IPS DF 6.9 (cell line): ENCODE data around the gene KRTAP4-1.
"Not testable (repeated sequence)": the region's sequence is repeated elsewhere in the genome, so short reads cannot be mapped to it uniquely, and the experiment has no call there.

Experiments used
- DNase-seq: peaks from one replicate; pipeline ENCODE4 v3.0.0-alpha.2; 2013; ENCODE audit warnings: low read depth, low spot score
- H3K27ac ChIP-seq: one replicate; pipeline ENCODE4 v1.5.1; 2013; ENCODE audit warnings: low read length, control low read depth
- H3K27me3 ChIP-seq: 2 replicates; pipeline ENCODE4 v1.6.1; 2013; ENCODE audit warnings: mild to moderate bottlenecking, low read length; ENCODE audit not compliant: control insufficient read depth, insufficient read depth
- H3K36me3 ChIP-seq: 2 replicates; pipeline ENCODE4 v1.6.1; 2013; ENCODE audit warnings: low read length; ENCODE audit not compliant: control insufficient read depth, insufficient read depth
- H3K4me1 ChIP-seq: 2 replicates; pipeline ENCODE4 v1.6.1; 2013; ENCODE audit warnings: low read length; ENCODE audit not compliant: control insufficient read depth, insufficient read depth
- H3K4me3 ChIP-seq: 2 replicates; pipeline ENCODE4 v1.5.1; 2013; ENCODE audit warnings: mild to moderate bottlenecking, low read length
- H3K9me3 ChIP-seq: 2 replicates; pipeline ENCODE4 v1.6.1; 2013; ENCODE audit warnings: low read length, inconsistent platforms; ENCODE audit not compliant: control insufficient read depth, insufficient read depth
- WGBS: extraction: QIAGEN DNeasy Blood & Tissue Kit; methylation state at CpG from one replicate; pipeline ENCODE4 v1.1.7; 2013; ENCODE audit warnings: mixed read lengths, missing lambda C conversion rate; ENCODE audit not compliant: insufficient read length, insufficient coverage; 5-methylcytosine and 5-hydroxymethylcytosine counted together

The KRTAP4-1 gene

DNA sequence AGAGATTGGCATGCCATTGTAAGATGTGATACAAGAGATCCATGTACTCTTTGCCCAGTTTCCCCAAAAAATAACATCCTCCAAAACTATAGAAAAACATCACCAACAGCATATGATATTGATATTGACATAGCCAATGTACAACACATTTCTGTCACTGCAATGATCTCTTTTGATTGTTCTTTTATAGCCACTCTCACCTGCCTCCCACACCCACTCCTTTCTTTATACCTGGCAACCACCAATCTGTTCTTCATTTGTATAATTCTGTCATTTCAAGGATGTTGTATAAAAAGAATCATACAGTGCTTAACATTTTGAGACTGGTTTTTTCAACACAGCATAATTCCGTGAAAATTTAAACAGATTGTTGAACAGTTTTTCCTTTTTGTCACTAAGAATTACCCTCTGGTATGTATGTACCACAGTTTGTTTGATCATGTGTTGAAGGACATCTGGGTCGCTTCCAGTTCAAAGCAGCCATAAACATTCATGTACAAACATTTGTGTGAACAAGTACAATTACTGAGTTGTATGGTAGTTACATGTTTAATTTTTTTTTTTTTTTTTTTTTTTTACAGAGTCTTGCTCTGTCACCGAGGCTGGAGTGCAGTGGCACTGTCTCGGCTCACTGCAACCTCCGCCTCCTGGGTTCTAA is 14.8 kb upstream of the KRTAP4-1 start:
- Histone ChIP-seq H3K9me3 (no peaks in the 10 kb centered on the region), H3K36me3 (no peaks in the 10 kb centered on the region), H3K4me1 (no peaks in the 10 kb centered on the region), H3K27me3 (no peaks in the 10 kb centered on the region), H3K4me3 (no peak overlapping the region), H3K27ac (no peak overlapping the region)
- no CpG with 5 or more reads among the region's 5 CpGs for WGBS
- DNase-seq: no peak

- Histone ChIP-seq H3K27ac (no peak overlapping the region), H3K36me3 (no peaks in the 10 kb centered on the region), H3K4me1 (no peaks in the 10 kb centered on the region), H3K4me3 (no peak overlapping the region), H3K9me3 (no peaks in the 10 kb centered on the region), H3K27me3 (no peaks in the 10 kb centered on the region)
- DNase-seq: no peak
- WGBS: no CpG with 5 or more reads among the region's 1 CpG
These were observed 11.4 kb upstream of the KRTAP4-1 start for GRCh38 chr17:41196068-41196467.

DNA sequence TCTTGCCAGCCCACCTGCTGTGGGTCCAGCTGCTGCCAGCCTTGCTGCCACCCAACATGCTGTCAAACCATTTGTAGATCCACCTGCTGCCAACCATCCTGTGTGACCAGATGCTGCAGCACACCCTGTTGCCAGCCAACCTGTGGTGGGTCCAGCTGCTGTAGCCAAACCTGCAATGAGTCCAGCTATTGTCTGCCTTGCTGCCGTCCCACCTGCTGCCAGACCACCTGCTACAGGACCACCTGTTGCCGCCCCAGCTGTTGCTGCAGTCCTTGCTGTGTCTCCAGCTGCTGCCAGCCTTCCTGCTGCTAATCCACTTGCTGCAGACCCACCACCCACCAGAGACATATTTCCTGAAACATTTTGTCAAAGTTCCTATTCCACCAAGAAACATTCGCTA is 5.6 kb upstream of the KRTAP4-1 start:
- Histone ChIP-seq H3K36me3 (no peaks in the 10 kb centered on the region), H3K9me3 (no peaks in the 10 kb centered on the region), H3K27ac (no peak overlapping the region), H3K4me3 (no peak overlapping the region), H3K4me1 (peaks cover 2% of the 10 kb centered on the region; the same call in 1 of the 2 replicates), H3K27me3 (no peaks in the 10 kb centered on the region)
- DNase-seq: no peak
- no CpG with 5 or more reads among the region's 3 CpGs for WGBS

- not testable (repeated sequence) for H3K4me1 ChIP-seq, DNase-seq, H3K9me3 ChIP-seq, H3K27ac ChIP-seq, H3K4me3 ChIP-seq, H3K36me3 ChIP-seq, H3K27me3 ChIP-seq
- no CpG with 5 or more reads among the region's 1 CpG for WGBS
These were observed 5.2 kb upstream of the KRTAP4-1 start, which contains the start of gene KRTAP9-1 for GRCh38 chr17:41189837-41190318. KRTAP9-1 (plus strand) TSS chr17:41189887; CDS start chr17:41189887, 0 bp downstream.

GRCh38 chr17:41186872-41187271 is 2.2 kb upstream of the KRTAP4-1 start:
- no peaks in the 10 kb centered on the region for H3K27me3 ChIP-seq
- no peak for DNase-seq
- no CpG with 5 or more reads among the region's 2 CpGs for WGBS
- no peaks in the 10 kb centered on the region for H3K9me3 ChIP-seq
- H3K4me3 ChIP-seq: no peak overlapping the region
- no peak overlapping the region for H3K27ac ChIP-seq
- H3K36me3 ChIP-seq: no peaks in the 10 kb centered on the region
- peaks cover 2% of the 10 kb centered on the region; the same call in 1 of the 2 replicates for H3K4me1 ChIP-seq

DNA sequence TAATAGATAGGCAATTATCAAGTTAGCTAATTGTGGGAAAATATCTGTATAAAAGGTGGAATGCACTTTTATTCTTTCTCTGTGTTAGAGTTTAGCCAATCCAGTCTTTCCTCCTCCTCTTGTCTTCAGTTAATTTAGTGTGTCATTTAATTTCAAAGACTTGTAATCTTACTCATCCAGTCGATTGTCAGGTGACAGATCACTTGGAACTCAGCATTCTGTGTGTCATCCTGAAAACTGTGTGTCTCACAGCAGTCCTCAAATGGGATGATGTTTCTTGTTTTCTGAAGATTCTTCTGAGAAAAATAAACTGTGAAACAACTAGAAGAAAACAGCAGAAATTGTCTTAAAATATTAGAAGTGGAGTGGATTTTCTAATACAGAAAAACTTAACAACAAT is 290 bp upstream of the KRTAP4-1 start:
- H3K36me3 ChIP-seq: no peaks in the 10 kb centered on the region
- no peak for DNase-seq
- H3K9me3 ChIP-seq: no peaks in the 10 kb centered on the region
- H3K27me3 ChIP-seq: no peaks in the 10 kb centered on the region
- H3K27ac ChIP-seq: no peak overlapping the region
- H3K4me3 ChIP-seq: no peak overlapping the region
- no peaks in the 10 kb centered on the region for H3K4me1 ChIP-seq
- WGBS: no CpG with 5 or more reads among the region's 1 CpG

- H3K27me3 ChIP-seq: no peaks in the 10 kb centered on the region
- no peaks in the 10 kb centered on the region for H3K9me3 ChIP-seq
- no peak for DNase-seq
- no peaks in the 10 kb centered on the region for H3K36me3 ChIP-seq
- no peak overlapping the region for H3K4me3 ChIP-seq
- H3K4me1 ChIP-seq: no peaks in the 10 kb centered on the region; the same call in 1 of the 2 replicates
- WGBS: no CpG with 5 or more reads among the region's 1 CpG
- no peak overlapping the region for H3K27ac ChIP-seq
These were observed 5.7 kb downstream of the KRTAP4-1 start for GRCh38 chr17:41178843-41179616.

DNA sequence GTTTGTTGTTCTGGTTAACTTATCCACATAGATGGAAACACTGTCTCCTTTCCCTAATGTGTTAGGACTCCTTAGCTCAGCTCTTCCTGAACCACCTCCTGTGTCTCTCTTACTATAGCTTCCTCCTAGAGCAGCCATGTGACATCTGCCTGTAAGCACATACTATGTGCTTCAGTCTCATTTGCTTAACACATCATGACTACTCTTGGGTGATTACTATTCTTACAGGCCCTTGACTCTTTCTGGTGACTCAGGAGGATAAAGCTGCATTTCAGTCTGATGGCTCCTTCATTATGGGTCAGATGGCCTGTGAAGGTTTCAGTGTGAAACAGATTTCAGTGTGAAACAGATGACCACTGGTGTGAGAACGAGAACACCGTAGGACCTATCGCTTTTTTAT is 6.4 kb downstream of the KRTAP4-1 start:
- no peak for DNase-seq
- H3K4me3 ChIP-seq: no peak overlapping the region
- H3K27me3 ChIP-seq: no peaks in the 10 kb centered on the region
- H3K4me1 ChIP-seq: no peaks in the 10 kb centered on the region; the same call in 1 of the 2 replicates
- no peak overlapping the region for H3K27ac ChIP-seq
- no peaks in the 10 kb centered on the region for H3K36me3 ChIP-seq
- no peaks in the 10 kb centered on the region for H3K9me3 ChIP-seq
- no CpG with 5 or more reads among the region's 3 CpGs for WGBS

DNA sequence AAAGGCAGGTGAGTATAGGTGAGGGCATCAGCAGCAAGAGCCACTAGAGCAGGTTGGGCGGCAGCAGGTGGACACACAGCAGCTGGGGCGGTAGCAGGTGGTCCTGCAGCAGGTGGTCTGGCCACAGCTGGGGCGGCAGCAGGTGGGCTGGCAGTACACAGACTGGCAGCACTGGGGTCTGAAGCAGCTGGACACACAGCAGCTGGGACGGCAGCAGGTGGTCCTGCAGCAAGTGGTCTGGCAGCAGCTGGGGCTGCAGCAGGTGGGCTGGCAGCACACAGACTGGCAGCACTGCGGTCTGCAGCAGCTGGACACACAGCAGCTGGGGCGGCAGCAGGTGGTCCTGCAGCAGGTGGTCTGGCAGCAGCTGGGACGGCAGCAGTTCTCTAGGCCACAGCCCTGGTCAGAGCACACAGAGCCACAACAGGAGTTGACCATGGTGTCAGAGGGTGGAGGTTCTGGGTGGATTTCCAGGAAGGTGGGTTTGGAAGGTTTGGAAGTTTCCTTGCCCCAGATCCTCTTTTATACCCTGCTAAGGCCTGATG is 6.9 kb downstream of the KRTAP4-1 start, which contains the start of gene KRTAP4-2:
Gene KRTAP4-2, minus strand, starts transcription at position 495 of the 545 bp plus-strand sequence. Its CDS starts 57 bp downstream, at position 438.
- WGBS: no CpG with 5 or more reads among the region's 7 CpGs
- H3K27me3 ChIP-seq: no peaks in the 10 kb centered on the region
- DNase-seq: no peak
- no peak within 1 kb of the TSS for H3K4me3 ChIP-seq
- H3K4me1 ChIP-seq: no peaks in the 10 kb centered on the region; the same call in 1 of the 2 replicates
- no peak within 1 kb of the TSS for H3K27ac ChIP-seq
- H3K9me3 ChIP-seq: no peaks in the 10 kb centered on the region
- H3K36me3 ChIP-seq: no peaks in the 10 kb centered on the region

GRCh38 chr17:41176744-41177387 is 7.8 kb downstream of the KRTAP4-1 start:
- no peak overlapping the region for H3K27ac ChIP-seq
- no peak overlapping the region for H3K4me3 ChIP-seq
- H3K36me3 ChIP-seq: no peaks in the 10 kb centered on the region
- no peaks in the 10 kb centered on the region; the same call in 1 of the 2 replicates for H3K4me1 ChIP-seq
- no peaks in the 10 kb centered on the region for H3K9me3 ChIP-seq
- no peaks in the 10 kb centered on the region for H3K27me3 ChIP-seq
- no peak for DNase-seq
- WGBS: no CpG with 5 or more reads among the region's 3 CpGs
